T1000 (cell line): Measurements from ENCODE around the gene PRMT7.

Experiments
- DNase-seq: peaks from one replicate; lab custom pipeline; 2025; ENCODE audit warnings: mixed read lengths; lab: John Stamatoyannopoulos, UW

The PRMT7 gene

GRCh38 chr16:68306633-68307032 lies 4.2 kb upstream of the PRMT7 start:
- no peak for DNase-seq

- no peak for DNase-seq
Observed at GRCh38 chr16:68309799-68310198, 1.0 kb upstream of the PRMT7 start.

GRCh38 chr16:68310437-68310773 lies 414 bp upstream of the PRMT7 start:
- no peak for DNase-seq

GRCh38 chr16:68313116-68313515 lies 2.3 kb downstream of the PRMT7 start:
- DNase-seq: no peak

- no peak for DNase-seq
Observed at GRCh38 chr16:68319185-68319908, 8.5 kb downstream of the PRMT7 start.

- no peak for DNase-seq
Observed at GRCh38 chr16:68324336-68324735, 13.5 kb downstream of the PRMT7 start.

GRCh38 chr16:68324780-68325357 lies 14.1 kb downstream of the PRMT7 start:
- no peak for DNase-seq

GRCh38 chr16:68328151-68328859 lies 17.5 kb downstream of the PRMT7 start:
- peak; percentile 33 for DNase-seq

- DNase-seq: no peak
Observed at GRCh38 chr16:68328860-68329390, 18.1 kb downstream of the PRMT7 start.

- DNase-seq: no peak
Observed at GRCh38 chr16:68331879-68332410, 21.1 kb downstream of the PRMT7 start.

- no peak for DNase-seq
Observed at GRCh38 chr16:68332411-68333121, 21.7 kb downstream of the PRMT7 start.

- DNase-seq: no peak
Observed at GRCh38 chr16:68335175-68335574, 24.4 kb downstream of the PRMT7 start.

- DNase-seq: no peak
Observed at GRCh38 chr16:68338326-68339119, 27.7 kb downstream of the PRMT7 start.

- no peak for DNase-seq
Observed at GRCh38 chr16:68339214-68339613, 28.4 kb downstream of the PRMT7 start.

GRCh38 chr16:68342620-68343019 lies 31.8 kb downstream of the PRMT7 start:
- no peak for DNase-seq

- DNase-seq: no peak
Observed at GRCh38 chr16:68343137-68343536, 32.3 kb downstream of the PRMT7 start.

GRCh38 chr16:68344252-68344651 lies 33.4 kb downstream of the PRMT7 start:
- no peak for DNase-seq

- no peak for DNase-seq
Observed at GRCh38 chr16:68345351-68345810, 34.6 kb downstream of the PRMT7 start.

- DNase-seq: no peak
Observed at GRCh38 chr16:68345958-68346635, 35.3 kb downstream of the PRMT7 start.

- DNase-seq: no peak
Observed at GRCh38 chr16:68346892-68347480, 36.2 kb downstream of the PRMT7 start.
